Fibroblast of lung (primary cell): ENCODE results near the gene GNAO1. TPM values are rescaled to one million over a fixed set of nuclear protein-coding genes. Genes with fewer than 3 reads are reported as not detected.

ENCODE experiments used
- DNase-seq, 2 donors: peaks; one replicate each; pipeline versions ENCODE4 v3.0.0 to v3.0.0-alpha.2; 2010; ENCODE audit warnings: low read depth in 2 of 2
- H2AFZ ChIP-seq: 2 replicates; pipeline ENCODE4 v1.5.1; 2012; ENCODE audit warnings: low read length, control low read depth, inconsistent platforms
- H3K27ac ChIP-seq: 2 replicates; pipeline ENCODE4 v1.5.1; 2011; ENCODE audit warnings: low read length, control low read depth; ENCODE audit not compliant: insufficient read depth
- H3K27me3 ChIP-seq: 2 replicates; pipeline ENCODE4 v1.5.1; 2011; ENCODE audit warnings: mild to moderate bottlenecking, low read length; ENCODE audit not compliant: control insufficient read depth, insufficient read depth
- H3K36me3 ChIP-seq: 2 replicates; pipeline ENCODE4 v1.5.1; 2011; ENCODE audit warnings: low read length; ENCODE audit not compliant: control insufficient read depth, insufficient read depth
- H3K4me1 ChIP-seq: 2 replicates; pipeline ENCODE4 v1.5.1; 2011; ENCODE audit warnings: low read length; ENCODE audit not compliant: control insufficient read depth, insufficient read depth; ENCODE audit errors: extremely low read depth
- H3K4me2 ChIP-seq: 2 replicates; pipeline ENCODE4 v1.5.1; 2011; ENCODE audit warnings: low read length, control low read depth; ENCODE audit not compliant: insufficient read depth; ENCODE audit errors: extremely low read depth
- H3K4me3 ChIP-seq, 4 experiments: fragments of 200-600 bp in 1 of 4; sonication (generic) in 1 of 4; replicated peaks in 1 of 4; 2 replicates each; pipeline ENCODE4 v1.5.1; 2011 to 2016; ENCODE audit warnings: low read length in 4 of 4, low read depth in 3 of 4, mild to moderate bottlenecking in 3 of 4, control low read depth in 2 of 4, inconsistent platforms in 1 of 4, mixed read lengths in 1 of 4; ENCODE audit not compliant: insufficient read depth in 1 of 4; ENCODE audit errors: control extremely low read depth in 1 of 4
- H3K79me2 ChIP-seq: 2 replicates; pipeline ENCODE4 v1.5.1; 2012; ENCODE audit warnings: mild to moderate bottlenecking, low read length, inconsistent platforms; ENCODE audit not compliant: control insufficient read depth, insufficient read depth
- H3K9ac ChIP-seq: 2 replicates; pipeline ENCODE4 v1.5.1; 2011; ENCODE audit warnings: mild to moderate bottlenecking, low read length, control low read depth; ENCODE audit not compliant: insufficient read depth
- H3K9me3 ChIP-seq: 2 replicates; pipeline ENCODE4 v1.5.1; 2012; ENCODE audit warnings: low read depth, low read length; ENCODE audit not compliant: control insufficient read depth, insufficient read depth
- H4K20me1 ChIP-seq: 2 replicates; pipeline ENCODE4 v1.5.1; 2011; ENCODE audit warnings: low read length; ENCODE audit not compliant: control insufficient read depth, insufficient read depth; ENCODE audit errors: extremely low read depth
- EZH2 ChIP-seq: IDR thresholded peaks from 2 replicates; pipeline ENCODE4 v1.5.1; 2012; ENCODE audit warnings: low read length, control low read depth, mild to moderate bottlenecking; ENCODE audit errors: missing control alignments
- polyA plus RNA-seq, 2 donors: library from polyadenylated mRNA; depleted of rRNA in 1 of 2; stranded (reverse) in 1 of 2; unstranded in 1 of 2; fragments of >200 nt; gene quantifications; 2 replicates each; pipeline ENCODE4 v1.2.1, GENCODE V29; 2011 to 2012; ENCODE audit warnings: missing spikeins in 1 of 2
- total RNA-seq: library from RNA; depleted of rRNA; stranded (reverse); fragments of >200 nt; gene quantifications from 2 replicates; pipeline ENCODE4 v1.2.1, GENCODE V29; 2014
- TF ChIP-seq, protein P1 (sequence below), 2 donors: IDR thresholded peaks in 1 of 2; conservative IDR thresholded peaks in 1 of 2; 1 replicate in 1 of 2; 2 replicates in 1 of 2; pipeline ENCODE4 v1.5.1; 2011 to 2012; ENCODE audit warnings: low read length in 2 of 2, control low read depth in 1 of 2, inconsistent platforms in 1 of 2, low read depth in 1 of 2, mild to moderate bottlenecking in 1 of 2

GNAO1 gene
- total and polyA plus RNA-seq, 2 donors (not counting 1 experiment from before 2014, with no cell fraction given) = 0.14 to 0.17 TPM

DNA sequence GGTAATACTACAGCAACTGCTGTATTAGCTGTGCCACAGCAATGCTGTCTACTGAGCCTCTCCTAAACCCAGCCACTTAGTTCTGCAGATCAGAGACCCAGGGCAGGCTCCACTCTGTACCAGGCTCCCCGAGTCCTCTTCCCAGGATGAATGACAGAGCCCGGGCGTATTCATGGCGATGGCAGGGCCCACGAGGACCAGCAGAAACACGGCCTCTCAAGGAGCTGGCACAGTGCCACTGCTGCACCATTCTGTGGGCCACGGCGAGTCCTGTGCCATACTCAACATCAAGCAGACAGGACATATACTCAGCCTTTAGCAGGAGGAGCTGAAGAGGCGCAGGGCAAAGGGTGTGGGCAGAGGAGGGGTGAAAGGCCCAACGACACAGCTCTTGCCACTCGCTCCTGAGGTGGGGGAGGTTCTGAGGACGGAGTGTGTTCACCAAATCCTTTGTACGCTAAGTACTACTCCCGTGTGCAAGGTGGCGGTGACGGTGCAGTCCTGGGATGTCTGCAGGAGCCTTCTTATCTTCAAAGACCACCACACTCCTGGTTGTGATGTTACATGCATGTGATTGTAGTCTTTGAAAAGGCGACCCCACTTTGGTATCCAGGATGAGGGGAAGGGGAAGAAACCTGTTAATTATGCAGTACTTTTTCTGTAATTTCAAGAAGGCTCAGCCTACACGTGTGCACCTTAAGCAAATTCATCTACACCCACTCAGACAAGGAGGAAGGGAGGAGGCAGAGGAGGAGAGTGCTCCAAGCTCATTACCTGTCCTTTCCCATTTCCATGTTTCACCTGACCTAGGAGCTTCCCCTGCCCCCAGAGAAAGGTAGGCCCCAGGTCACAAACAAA lies 136.0 kb downstream of the GNAO1 start:
- Histone ChIP-seq H3K27ac (no peak overlapping the region), H3K4me3 (no peak overlapping the region), H3K27me3 (peaks cover 5% of the 10 kb centered on the region), H2AFZ (no peak overlapping the region), H3K36me3 (no peaks in the 10 kb centered on the region), H3K4me2 (no peak overlapping the region), H3K9ac (no peak overlapping the region), H3K9me3 (no peaks in the 10 kb centered on the region), H3K4me1 (no peaks in the 10 kb centered on the region), H4K20me1 (no peaks in the 10 kb centered on the region), H3K79me2 (no peaks in the 10 kb centered on the region)
- DNase-seq = no peak
- TF ChIP-seq, protein P1, sequence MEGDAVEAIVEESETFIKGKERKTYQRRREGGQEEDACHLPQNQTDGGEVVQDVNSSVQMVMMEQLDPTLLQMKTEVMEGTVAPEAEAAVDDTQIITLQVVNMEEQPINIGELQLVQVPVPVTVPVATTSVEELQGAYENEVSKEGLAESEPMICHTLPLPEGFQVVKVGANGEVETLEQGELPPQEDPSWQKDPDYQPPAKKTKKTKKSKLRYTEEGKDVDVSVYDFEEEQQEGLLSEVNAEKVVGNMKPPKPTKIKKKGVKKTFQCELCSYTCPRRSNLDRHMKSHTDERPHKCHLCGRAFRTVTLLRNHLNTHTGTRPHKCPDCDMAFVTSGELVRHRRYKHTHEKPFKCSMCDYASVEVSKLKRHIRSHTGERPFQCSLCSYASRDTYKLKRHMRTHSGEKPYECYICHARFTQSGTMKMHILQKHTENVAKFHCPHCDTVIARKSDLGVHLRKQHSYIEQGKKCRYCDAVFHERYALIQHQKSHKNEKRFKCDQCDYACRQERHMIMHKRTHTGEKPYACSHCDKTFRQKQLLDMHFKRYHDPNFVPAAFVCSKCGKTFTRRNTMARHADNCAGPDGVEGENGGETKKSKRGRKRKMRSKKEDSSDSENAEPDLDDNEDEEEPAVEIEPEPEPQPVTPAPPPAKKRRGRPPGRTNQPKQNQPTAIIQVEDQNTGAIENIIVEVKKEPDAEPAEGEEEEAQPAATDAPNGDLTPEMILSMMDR (conservative IDR thresholded peaks at IDR 0.05 in 1 of 2, IDR thresholded peaks at IDR 0.05 in 1 of 2; ENCODE audit: low read depth in 1 of 2, low read length in 2 of 2) = no peak
- no peak for TF ChIP-seq EZH2

DNA sequence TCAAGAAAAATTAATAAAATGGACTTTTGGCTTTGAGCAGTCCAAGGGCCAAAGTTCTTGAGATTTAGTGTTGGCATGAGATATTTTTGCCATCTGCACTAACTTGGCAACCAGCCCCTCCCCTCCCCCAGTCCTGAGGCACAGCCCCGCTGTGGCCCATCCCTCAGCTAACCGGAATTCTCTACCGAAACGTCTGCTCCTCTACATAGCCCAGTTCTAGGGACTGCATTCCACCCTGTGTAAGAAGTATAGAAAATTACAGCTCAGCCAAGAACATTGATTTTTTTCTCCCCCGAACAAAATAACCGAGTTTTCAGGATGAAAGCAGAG lies 136.6 kb downstream of the GNAO1 start:
- H3K36me3 ChIP-seq = no peaks in the 10 kb centered on the region
- TF ChIP-seq, protein P1 (conservative IDR thresholded peaks at IDR 0.05 in 1 of 2, IDR thresholded peaks at IDR 0.05 in 1 of 2; ENCODE audit: low read depth in 1 of 2, low read length in 2 of 2) = no peak
- TF ChIP-seq EZH2 = no peak

DNA sequence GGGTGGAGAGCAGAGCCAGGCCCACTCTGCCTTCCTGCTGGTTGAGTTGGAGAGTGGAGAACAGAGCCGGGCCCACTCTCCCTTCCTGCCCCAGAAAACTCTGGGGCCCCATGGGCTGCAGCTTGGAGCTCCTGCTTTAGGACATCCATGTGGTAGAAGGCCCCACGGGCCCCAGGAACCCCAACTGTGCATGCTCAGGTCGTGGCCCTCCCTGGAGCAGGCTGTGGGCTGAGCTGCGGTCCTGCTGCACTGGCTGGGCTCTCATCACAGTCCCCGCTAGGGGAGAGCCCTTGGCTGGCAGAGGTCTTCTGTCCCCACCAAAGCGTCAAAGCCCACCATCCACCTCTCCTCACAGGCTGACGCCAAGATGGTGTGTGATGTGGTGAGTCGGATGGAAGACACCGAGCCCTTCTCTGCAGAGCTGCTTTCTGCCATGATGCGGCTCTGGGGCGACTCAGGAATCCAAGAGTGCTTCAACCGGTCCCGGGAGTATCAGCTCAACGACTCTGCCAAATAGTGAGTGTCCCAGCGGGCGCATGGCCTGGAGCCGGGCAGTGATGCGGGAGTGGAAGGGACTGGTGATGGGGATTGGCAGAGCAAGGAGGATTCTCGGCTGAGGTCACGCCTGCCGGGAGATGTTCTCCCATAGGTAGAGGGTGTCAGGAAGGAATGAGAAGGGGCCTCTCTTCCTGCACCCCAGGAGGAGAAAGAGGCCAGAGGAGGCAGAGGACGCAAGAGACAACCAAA lies 137.2 kb downstream of the GNAO1 start:
- Histone ChIP-seq H3K4me1 (peaks cover 2% of the 10 kb centered on the region), H3K27me3 (peaks cover 2% of the 10 kb centered on the region), H3K4me3 (no peak overlapping the region), H3K79me2 (no peaks in the 10 kb centered on the region), H3K27ac (no peak overlapping the region), H3K36me3 (no peaks in the 10 kb centered on the region), H3K9ac (no peak overlapping the region), H2AFZ (no peak overlapping the region), H3K4me2 (no peak overlapping the region), H4K20me1 (no peaks in the 10 kb centered on the region), H3K9me3 (no peaks in the 10 kb centered on the region)
- no peak for DNase-seq
- TF ChIP-seq, protein P1 (conservative IDR thresholded peaks at IDR 0.05 in 1 of 2, IDR thresholded peaks at IDR 0.05 in 1 of 2; ENCODE audit: low read depth in 1 of 2, low read length in 2 of 2) = no peak
- no peak for TF ChIP-seq EZH2

More for the DNA sequence above, 136.6 kb downstream of the GNAO1 start:
- no peak overlapping the region for H3K27ac ChIP-seq
- no peaks in the 10 kb centered on the region for H3K9me3 ChIP-seq
- H3K4me1 ChIP-seq = peaks cover 2% of the 10 kb centered on the region
- peaks cover 2% of the 10 kb centered on the region for H3K27me3 ChIP-seq
- no peak overlapping the region for H3K4me3 ChIP-seq
- no peaks in the 10 kb centered on the region for H3K79me2 ChIP-seq
- H3K4me2 ChIP-seq = no peak overlapping the region
- H3K9ac ChIP-seq = no peak overlapping the region
- no peaks in the 10 kb centered on the region for H4K20me1 ChIP-seq
- DNase-seq = no peak
- no peak overlapping the region for H2AFZ ChIP-seq
